GM23338 (cell line): ENCODE measurements around the gene PNPLA3. TPM values are rescaled to one million over a fixed set of nuclear protein-coding genes. Genes with fewer than 3 reads are reported as not detected.

ENCODE experiments used
- ATAC-seq: fragments of 200-7000 bp; cut with Tn5 transposase; 3 replicates; pipeline ENCODE4 v1.9.1; 2020
- DNase-seq: peaks from one replicate; pipeline ENCODE4 v3.0.0-alpha.2; 2015; ENCODE audit warnings: low spot score
- H2AFZ ChIP-seq: fragments of 200-600 bp; sonication (generic); 2 replicates; pipeline ENCODE4 v1.8.0; 2016; ENCODE audit warnings: antibody characterized with exemption, mild to moderate bottlenecking, moderate library complexity
- H3F3A ChIP-seq: fragments of 200-600 bp; sonication (generic); replicated peaks from 2 replicates; pipeline ENCODE4 v1.8.0; 2017; ENCODE audit warnings: antibody characterized with exemption, mixed run types, low read depth
- H3K27ac ChIP-seq: fragments of 200-600 bp; sonication (generic); 2 replicates; pipeline ENCODE4 v1.6.1; 2016; ENCODE audit warnings: low read depth
- H3K27me3 ChIP-seq: fragments of 200-600 bp; sonication (generic); 2 replicates; pipeline ENCODE4 v1.8.0; 2016; ENCODE audit warnings: mild to moderate bottlenecking, mixed run types, moderate library complexity; ENCODE audit not compliant: insufficient read depth
- H3K36me3 ChIP-seq: fragments of 200-600 bp; sonication (generic); 2 replicates; pipeline ENCODE4 v1.8.0; 2016; ENCODE audit warnings: mild to moderate bottlenecking; ENCODE audit not compliant: insufficient read depth
- H3K4me1 ChIP-seq: fragments of 200-600 bp; sonication (generic); 2 replicates; pipeline ENCODE4 v1.8.0; 2016; ENCODE audit warnings: mild to moderate bottlenecking, moderate library complexity; ENCODE audit not compliant: insufficient read depth
- H3K4me2 ChIP-seq: fragments of 200-600 bp; sonication (generic); 2 replicates; pipeline ENCODE4 v1.7.1; 2017; ENCODE audit warnings: mixed run types
- H3K4me3 ChIP-seq: fragments of 200-600 bp; sonication (generic); 2 replicates; pipeline ENCODE4 v1.6.1; 2016; ENCODE audit warnings: mixed run types
- H3K79me2 ChIP-seq: fragments of 200-600 bp; sonication (generic); replicated peaks from 2 replicates; pipeline ENCODE4 v1.8.0; 2017; ENCODE audit warnings: mild to moderate bottlenecking; ENCODE audit not compliant: insufficient read depth
- H3K9me2 ChIP-seq: fragments of 200-600 bp; sonication (generic); 2 replicates; pipeline ENCODE4 v1.8.0; 2017; ENCODE audit not compliant: insufficient read depth
- H4K20me1 ChIP-seq: fragments of 200-600 bp; sonication (generic); replicated peaks from 2 replicates; pipeline ENCODE4 v1.8.0; 2017; ENCODE audit warnings: mild to moderate bottlenecking; ENCODE audit not compliant: insufficient read depth
- H3K27ac Mint-ChIP-seq: 2 replicates; pipeline ENCODE4 v1.8.0; 2020; ENCODE audit warnings: inconsistent platforms, mild to moderate bottlenecking, moderate library complexity, mixed read lengths
- H3K27me3 Mint-ChIP-seq: 3 replicates; pipeline ENCODE4 v1.8.0; 2022; ENCODE audit warnings: low read depth, mild to moderate bottlenecking, moderate library complexity, mixed read lengths, inconsistent platforms; ENCODE audit not compliant: insufficient read depth, poor library complexity
- H3K36me3 Mint-ChIP-seq: 3 replicates; pipeline ENCODE4 v1.8.0; 2021; ENCODE audit warnings: low read depth, mild to moderate bottlenecking, inconsistent platforms, moderate library complexity, mixed read lengths
- H3K4me1 Mint-ChIP-seq: 3 replicates; pipeline ENCODE4 v1.8.0; 2020; ENCODE audit warnings: mild to moderate bottlenecking, inconsistent platforms, mixed read lengths
- H3K4me3 Mint-ChIP-seq: 3 replicates; pipeline ENCODE4 v1.8.0; 2021; ENCODE audit warnings: moderate library complexity, mild to moderate bottlenecking, inconsistent platforms, mixed read lengths
- H3K9me3 Mint-ChIP-seq: 3 replicates; pipeline ENCODE4 v1.8.0; 2020; ENCODE audit warnings: moderate library complexity, mild to moderate bottlenecking, inconsistent platforms, mixed read lengths
- CREB1 ChIP-seq: fragments of 250-450 bp; sonication (Bioruptor Pico); IDR thresholded peaks from 2 replicates; pipeline ENCODE4 v1.5.0; 2020; ENCODE audit warnings: low read depth, mild to moderate bottlenecking, moderate library complexity
- EZH2 ChIP-seq: fragments of 200-600 bp; sonication (generic); IDR thresholded peaks from one replicate; pipeline ENCODE4 v1.8.0; 2017; ENCODE audit warnings: antibody characterized with exemption, mild to moderate bottlenecking, low read depth; ENCODE audit not compliant: unreplicated experiment
- EZH2phosphoT487 ChIP-seq: fragments of 200-600 bp; sonication (generic); IDR thresholded peaks from one replicate; pipeline ENCODE4 v1.8.1; 2018; ENCODE audit warnings: antibody characterized with exemption; ENCODE audit not compliant: unreplicated experiment
- JUNB ChIP-seq: IDR thresholded peaks from one replicate; pipeline ENCODE4 v1.6.1; 2016; ENCODE audit warnings: antibody characterized with exemption; ENCODE audit not compliant: unreplicated experiment
- NANOG ChIP-seq: IDR thresholded peaks from 2 replicates; pipeline ENCODE4 v1.6.1; 2016; ENCODE audit warnings: antibody characterized with exemption, borderline replicate concordance
- POLR2AphosphoS5 ChIP-seq: IDR thresholded peaks from 2 replicates; pipeline ENCODE4 v1.6.1; 2016; ENCODE audit warnings: antibody characterized with exemption, low read depth
- STAT1 ChIP-seq: IDR thresholded peaks from one replicate; pipeline ENCODE4 v1.6.1; 2016; ENCODE audit warnings: antibody characterized with exemption; ENCODE audit not compliant: unreplicated experiment
- ZNF331 ChIP-seq: fragments of 250-450 bp; sonication (Bioruptor Pico); IDR thresholded peaks from 2 replicates; pipeline ENCODE4 v1.5.0; 2020; ENCODE audit warnings: low read depth, mild to moderate bottlenecking, moderate library complexity
- polyA plus RNA-seq: library from polyadenylated mRNA; unstranded; fragments of >200 nt; fragmentation: Nextera tagmentation; extraction: Ambion mirVana; gene quantifications from 2 replicates; pipeline ENCODE4 v1.2.1, GENCODE V29; 2016
- total RNA-seq: library from RNA; depleted of rRNA; stranded (reverse); fragments of >200 nt; shearing (Covaris generic); gene quantifications from 2 replicates; pipeline ENCODE4 v1.2.3, GENCODE V29; 2014
- TF ChIP-seq, protein P1 (sequence below): IDR thresholded peaks from one replicate; pipeline ENCODE4 v1.6.1; 2018; ENCODE audit warnings: antibody characterized with exemption; ENCODE audit not compliant: unreplicated experiment
- TF ChIP-seq, protein P2 (sequence below): IDR thresholded peaks from 2 replicates; pipeline ENCODE4 v1.6.1; 2016; ENCODE audit warnings: antibody characterized with exemption
- TF ChIP-seq, protein P3 (sequence below), 2 experiments: fragments of 200-600 bp in 1 of 2; sonication (generic) in 1 of 2; conservative IDR thresholded peaks; 2 replicates each; pipeline versions ENCODE4 v1.5.1 to v1.6.1; 2016 to 2017; ENCODE audit warnings: antibody characterized with exemption in 2 of 2, low read depth in 2 of 2, mild to moderate bottlenecking in 2 of 2, moderate library complexity in 1 of 2

PNPLA3 gene
- total and polyA plus RNA-seq, 2 experiments from 2014 or later = 17.7 to 23.4 TPM

DNA sequence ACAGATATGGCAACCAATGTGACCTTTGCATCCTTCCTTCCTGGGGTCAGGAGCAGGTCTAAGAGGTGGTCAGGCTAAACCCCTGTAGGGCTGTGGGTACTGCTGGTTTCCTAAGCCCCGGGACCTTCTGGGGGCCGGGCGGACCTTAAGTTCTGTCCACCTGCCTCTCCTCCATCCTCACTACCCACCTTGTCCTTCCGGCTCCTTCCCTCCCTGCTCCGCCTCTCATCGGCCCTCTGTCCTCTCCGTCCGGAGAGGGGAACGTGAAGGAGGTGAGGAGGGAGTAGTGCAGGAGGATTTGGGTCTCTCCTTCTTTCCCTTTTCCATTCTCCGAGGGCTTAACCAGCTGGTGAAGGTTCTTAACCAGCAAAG, 72.2 kb downstream of the PNPLA3 start (continued):
- TF ChIP-seq, protein P1, sequence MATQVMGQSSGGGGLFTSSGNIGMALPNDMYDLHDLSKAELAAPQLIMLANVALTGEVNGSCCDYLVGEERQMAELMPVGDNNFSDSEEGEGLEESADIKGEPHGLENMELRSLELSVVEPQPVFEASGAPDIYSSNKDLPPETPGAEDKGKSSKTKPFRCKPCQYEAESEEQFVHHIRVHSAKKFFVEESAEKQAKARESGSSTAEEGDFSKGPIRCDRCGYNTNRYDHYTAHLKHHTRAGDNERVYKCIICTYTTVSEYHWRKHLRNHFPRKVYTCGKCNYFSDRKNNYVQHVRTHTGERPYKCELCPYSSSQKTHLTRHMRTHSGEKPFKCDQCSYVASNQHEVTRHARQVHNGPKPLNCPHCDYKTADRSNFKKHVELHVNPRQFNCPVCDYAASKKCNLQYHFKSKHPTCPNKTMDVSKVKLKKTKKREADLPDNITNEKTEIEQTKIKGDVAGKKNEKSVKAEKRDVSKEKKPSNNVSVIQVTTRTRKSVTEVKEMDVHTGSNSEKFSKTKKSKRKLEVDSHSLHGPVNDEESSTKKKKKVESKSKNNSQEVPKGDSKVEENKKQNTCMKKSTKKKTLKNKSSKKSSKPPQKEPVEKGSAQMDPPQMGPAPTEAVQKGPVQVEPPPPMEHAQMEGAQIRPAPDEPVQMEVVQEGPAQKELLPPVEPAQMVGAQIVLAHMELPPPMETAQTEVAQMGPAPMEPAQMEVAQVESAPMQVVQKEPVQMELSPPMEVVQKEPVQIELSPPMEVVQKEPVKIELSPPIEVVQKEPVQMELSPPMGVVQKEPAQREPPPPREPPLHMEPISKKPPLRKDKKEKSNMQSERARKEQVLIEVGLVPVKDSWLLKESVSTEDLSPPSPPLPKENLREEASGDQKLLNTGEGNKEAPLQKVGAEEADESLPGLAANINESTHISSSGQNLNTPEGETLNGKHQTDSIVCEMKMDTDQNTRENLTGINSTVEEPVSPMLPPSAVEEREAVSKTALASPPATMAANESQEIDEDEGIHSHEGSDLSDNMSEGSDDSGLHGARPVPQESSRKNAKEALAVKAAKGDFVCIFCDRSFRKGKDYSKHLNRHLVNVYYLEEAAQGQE = no peak
- TF ChIP-seq JUNB = no peak
- no peak for TF ChIP-seq EZH2
- TF ChIP-seq, protein P2, sequence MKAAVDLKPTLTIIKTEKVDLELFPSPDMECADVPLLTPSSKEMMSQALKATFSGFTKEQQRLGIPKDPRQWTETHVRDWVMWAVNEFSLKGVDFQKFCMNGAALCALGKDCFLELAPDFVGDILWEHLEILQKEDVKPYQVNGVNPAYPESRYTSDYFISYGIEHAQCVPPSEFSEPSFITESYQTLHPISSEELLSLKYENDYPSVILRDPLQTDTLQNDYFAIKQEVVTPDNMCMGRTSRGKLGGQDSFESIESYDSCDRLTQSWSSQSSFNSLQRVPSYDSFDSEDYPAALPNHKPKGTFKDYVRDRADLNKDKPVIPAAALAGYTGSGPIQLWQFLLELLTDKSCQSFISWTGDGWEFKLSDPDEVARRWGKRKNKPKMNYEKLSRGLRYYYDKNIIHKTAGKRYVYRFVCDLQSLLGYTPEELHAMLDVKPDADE = no peak
- no peak for TF ChIP-seq ZNF331
- TF ChIP-seq NANOG = no peak
- no peak for TF ChIP-seq CREB1
- TF ChIP-seq, protein P3, sequence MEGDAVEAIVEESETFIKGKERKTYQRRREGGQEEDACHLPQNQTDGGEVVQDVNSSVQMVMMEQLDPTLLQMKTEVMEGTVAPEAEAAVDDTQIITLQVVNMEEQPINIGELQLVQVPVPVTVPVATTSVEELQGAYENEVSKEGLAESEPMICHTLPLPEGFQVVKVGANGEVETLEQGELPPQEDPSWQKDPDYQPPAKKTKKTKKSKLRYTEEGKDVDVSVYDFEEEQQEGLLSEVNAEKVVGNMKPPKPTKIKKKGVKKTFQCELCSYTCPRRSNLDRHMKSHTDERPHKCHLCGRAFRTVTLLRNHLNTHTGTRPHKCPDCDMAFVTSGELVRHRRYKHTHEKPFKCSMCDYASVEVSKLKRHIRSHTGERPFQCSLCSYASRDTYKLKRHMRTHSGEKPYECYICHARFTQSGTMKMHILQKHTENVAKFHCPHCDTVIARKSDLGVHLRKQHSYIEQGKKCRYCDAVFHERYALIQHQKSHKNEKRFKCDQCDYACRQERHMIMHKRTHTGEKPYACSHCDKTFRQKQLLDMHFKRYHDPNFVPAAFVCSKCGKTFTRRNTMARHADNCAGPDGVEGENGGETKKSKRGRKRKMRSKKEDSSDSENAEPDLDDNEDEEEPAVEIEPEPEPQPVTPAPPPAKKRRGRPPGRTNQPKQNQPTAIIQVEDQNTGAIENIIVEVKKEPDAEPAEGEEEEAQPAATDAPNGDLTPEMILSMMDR (conservative IDR thresholded peaks at IDR 0.05; ENCODE audit: low read depth in 2 of 2) = no peak
- TF ChIP-seq STAT1 = no peak
- TF ChIP-seq EZH2phosphoT487 = no peak

DNA sequence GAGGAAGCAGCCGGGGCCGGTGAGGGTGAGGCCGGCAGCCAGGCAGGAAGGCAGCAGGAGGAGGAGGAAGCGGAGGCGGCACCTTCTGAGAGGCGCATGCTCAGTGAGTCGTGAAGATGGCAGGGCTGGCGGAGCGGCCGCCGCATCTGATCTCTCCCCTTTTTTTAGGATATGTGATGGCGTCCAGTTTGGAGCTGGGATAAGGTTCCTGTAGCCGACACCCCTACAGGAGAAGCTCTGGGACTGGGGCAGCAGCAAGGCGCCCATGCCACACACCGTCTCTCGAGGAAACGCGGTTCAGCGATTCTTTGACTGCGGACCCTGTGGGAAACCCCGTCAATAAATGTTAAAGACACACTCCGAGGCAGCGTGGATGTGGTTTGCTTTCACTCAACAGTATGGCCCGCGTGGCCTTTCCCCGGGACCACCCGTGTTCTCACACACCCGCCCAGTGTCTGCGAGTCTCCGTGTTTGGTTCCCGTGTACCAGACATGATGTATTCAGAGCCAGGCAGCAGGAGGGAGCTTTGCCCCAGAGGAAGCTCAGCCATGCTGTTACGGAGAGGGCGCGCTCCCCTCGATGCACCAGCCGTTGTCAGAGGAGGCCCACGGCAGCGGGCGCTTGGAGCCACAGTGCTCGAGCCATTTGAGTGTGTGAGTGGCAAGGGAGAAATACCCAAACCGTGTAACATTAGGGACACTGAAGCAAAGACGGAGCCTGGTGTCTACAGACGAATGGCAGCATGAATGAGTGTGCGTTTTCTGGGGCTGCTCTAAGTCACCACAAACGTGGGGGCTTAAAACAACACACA, 72.8 kb downstream of the PNPLA3 start:
- no peaks in the 10 kb centered on the region for H3K27me3 ChIP-seq
- Mint-ChIP-seq H3K27me3 (peaks cover 7% of the 10 kb centered on the region), H3K4me1 (peaks cover 10% of the 10 kb centered on the region; the same call in 2 of the 3 replicates), H3K27ac (peak overlapping the region; percentile 56), H3K4me3 (no peak overlapping the region), H3K36me3 (peaks cover 62% of the 10 kb centered on the region), H3K9me3 (no peaks in the 10 kb centered on the region)
- H3K79me2 ChIP-seq = 0 out of 2 replicates have a peak, but pooled peaks cover 3% of the 10 kb centered on the region
- no peak overlapping the region for H3K4me3 ChIP-seq
- no peaks in the 10 kb centered on the region; the same call in none of the 2 replicates for H4K20me1 ChIP-seq
- H3F3A ChIP-seq = 0 out of 2 replicates have a peak, but pooled peaks cover 7% of the 10 kb centered on the region
- H3K4me2 ChIP-seq = no peak overlapping the region
- no peaks in the 10 kb centered on the region for H3K4me1 ChIP-seq
- H3K9me2 ChIP-seq = no peaks in the 10 kb centered on the region
- H3K36me3 ChIP-seq = peaks cover 8% of the 10 kb centered on the region; the same call in 1 of the 2 replicates
- peak overlapping the region; percentile 55; the same call in 1 of the 2 replicates for H3K27ac ChIP-seq
- DNase-seq (no peak), ATAC-seq (no peak)
- no peak overlapping the region for H2AFZ ChIP-seq
- TF ChIP-seq EZH2phosphoT487 (no peak), CREB1 (no peak), ZNF331 (no peak), STAT1 (no peak), POLR2AphosphoS5 (no peak), EZH2 (no peak), NANOG (no peak), JUNB (no peak)
- TF ChIP-seq, protein P2 = no peak
- TF ChIP-seq, protein P1 = no peak
- TF ChIP-seq, protein P3 (conservative IDR thresholded peaks at IDR 0.05; ENCODE audit: low read depth in 2 of 2) = no peak
